MG63 (cell line): Measurements from ENCODE around the gene PRKG1. TPM values are rescaled to one million over a fixed set of nuclear protein-coding genes. Genes with fewer than 3 reads are reported as not detected.
"Not testable (repeated sequence)": the region's sequence is repeated elsewhere in the genome, so short reads cannot be mapped to it uniquely, and the experiment has no call there.

ENCODE experiments used
- DNase-seq: peaks from one replicate; pipeline ENCODE4 v3.0.0-alpha.2; 2020
- H3K27me3 ChIP-seq: fragments of 250-450 bp; sonication (Bioruptor Pico); 2 replicates; pipeline ENCODE4 v1.5.1; 2020; ENCODE audit warnings: mild to moderate bottlenecking, moderate library complexity
- H3K36me3 ChIP-seq: fragments of 250-450 bp; sonication (Bioruptor Pico); 2 replicates; pipeline ENCODE4 v1.5.1; 2020; ENCODE audit warnings: mild to moderate bottlenecking, moderate library complexity
- H3K4me3 ChIP-seq: fragments of 250-450 bp; sonication (Bioruptor Pico); 2 replicates; pipeline ENCODE4 v1.5.1; 2020; ENCODE audit warnings: mild to moderate bottlenecking, moderate library complexity
- H3K9me3 ChIP-seq: fragments of 250-450 bp; sonication (Bioruptor Pico); 2 replicates; pipeline ENCODE4 v1.5.1; 2020; ENCODE audit warnings: mild to moderate bottlenecking, moderate library complexity
- total RNA-seq: library from RNA; depleted of rRNA; stranded (reverse); fragments of >200 nt; shearing (Covaris generic); gene quantifications from 2 replicates; pipeline ENCODE4 v1.2.3, GENCODE V29; 2014; ENCODE audit warnings: low replicate concordance

PRKG1 gene
- total RNA-seq, 1 experiment from 2014 or later = 3.9 TPM

DNA sequence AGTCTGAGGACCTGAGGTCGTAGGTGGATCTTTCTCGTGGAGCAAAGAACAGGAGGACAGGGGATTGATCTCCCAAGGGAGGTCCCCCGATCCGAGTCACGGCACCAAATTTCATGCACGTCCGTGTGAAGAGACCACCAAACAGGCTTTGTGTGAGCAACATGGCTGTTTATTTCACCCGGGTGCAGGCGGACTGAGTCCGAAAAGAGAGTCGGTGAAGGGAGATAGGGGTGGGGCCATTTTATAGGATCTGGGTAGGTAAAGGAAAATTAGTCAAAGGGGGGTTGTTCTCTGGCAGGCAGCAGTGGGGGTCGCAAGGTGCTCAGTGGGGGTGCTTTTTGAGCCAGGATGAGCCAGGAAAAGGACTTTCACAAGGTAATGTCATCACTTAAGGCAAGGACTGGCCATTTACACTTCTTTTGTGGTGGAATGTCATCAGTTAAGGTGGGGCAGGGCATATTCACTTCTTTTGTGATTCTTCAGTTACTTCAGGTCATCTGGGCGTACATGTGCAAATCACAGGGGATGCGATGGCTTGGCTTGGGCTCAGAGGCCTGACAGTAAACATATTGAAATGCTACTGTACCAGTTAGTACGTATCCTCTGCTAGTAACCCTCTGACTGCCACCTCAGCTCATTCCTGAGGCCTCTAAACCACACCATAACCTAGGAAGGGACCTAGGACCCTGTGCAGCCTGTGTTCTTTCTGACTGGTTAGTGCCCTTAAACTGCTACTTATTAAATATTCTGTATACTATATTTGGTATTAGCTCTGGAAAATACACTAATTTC lies 964.9 kb downstream of the PRKG1 start:
- not testable (repeated sequence) for DNase-seq, H3K27me3 ChIP-seq, H3K4me3 ChIP-seq, H3K36me3 ChIP-seq, H3K9me3 ChIP-seq

DNA sequence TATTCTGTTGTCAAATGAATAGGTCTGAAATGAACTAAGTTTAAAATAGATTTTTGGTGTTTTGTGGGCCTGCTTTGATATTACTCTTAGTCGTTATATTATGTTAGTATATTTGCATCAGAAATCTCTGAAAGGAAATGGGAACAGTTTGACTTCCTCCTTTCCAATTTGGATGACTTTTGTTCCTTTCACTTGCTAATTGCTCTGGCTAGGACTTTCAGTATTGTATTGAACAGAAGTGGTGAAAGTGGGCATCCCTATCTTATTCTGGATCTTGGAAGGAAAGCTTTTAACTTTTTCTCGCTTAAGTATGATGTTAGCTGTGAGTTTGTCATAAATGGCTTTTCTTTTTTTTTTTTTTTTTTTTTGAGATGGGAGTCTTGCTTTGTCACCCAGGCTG lies 966.2 kb downstream of the PRKG1 start:
- Histone ChIP-seq H3K27me3 (no peaks in the 10 kb centered on the region), H3K9me3 (no peaks in the 10 kb centered on the region), H3K4me3 (no peak overlapping the region), H3K36me3 (no peaks in the 10 kb centered on the region)
- no peak for DNase-seq

DNA sequence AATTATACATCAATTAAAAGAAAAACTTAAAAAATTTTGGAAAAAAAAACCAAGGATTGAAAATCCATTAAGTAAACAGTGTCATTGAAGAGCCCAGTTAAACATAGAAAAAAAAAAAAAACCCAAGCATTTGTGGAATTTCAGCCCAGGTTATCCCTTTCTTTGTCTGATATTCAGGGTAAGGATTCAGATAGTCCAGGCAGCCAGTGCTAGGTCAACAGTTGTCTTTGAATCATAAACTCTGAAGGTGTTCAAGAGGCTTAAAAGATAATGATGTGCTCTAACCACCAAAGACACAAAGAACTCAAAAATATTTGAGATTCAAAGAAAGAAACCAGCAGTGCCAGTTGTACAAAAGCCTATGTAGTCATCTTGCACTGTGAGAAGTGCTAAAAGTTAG lies 969.5 kb downstream of the PRKG1 start:
- no peak for DNase-seq
- Histone ChIP-seq H3K9me3 (no peaks in the 10 kb centered on the region), H3K27me3 (no peaks in the 10 kb centered on the region), H3K36me3 (no peaks in the 10 kb centered on the region), H3K4me3 (no peak overlapping the region)

DNA sequence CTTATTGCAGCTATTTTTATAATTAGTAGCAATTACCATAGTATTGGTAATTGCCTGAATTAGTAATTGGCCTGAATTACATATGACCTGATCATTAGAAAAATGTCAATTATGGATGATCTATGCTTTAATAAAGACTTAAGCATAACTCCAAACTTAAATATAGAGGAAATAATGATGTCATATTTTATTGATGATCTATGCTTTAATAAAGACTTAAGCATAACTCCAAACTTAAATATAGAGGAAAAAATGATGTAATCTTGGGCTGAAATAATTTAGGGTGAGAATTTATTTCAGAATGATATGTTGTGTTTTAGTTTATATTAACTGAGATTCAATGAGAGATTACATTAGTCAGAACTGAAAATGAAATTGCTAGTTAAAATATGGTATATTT lies 973.8 kb downstream of the PRKG1 start:
- Histone ChIP-seq H3K27me3 (no peaks in the 10 kb centered on the region), H3K36me3 (no peaks in the 10 kb centered on the region), H3K4me3 (no peak overlapping the region), H3K9me3 (no peaks in the 10 kb centered on the region)
- no peak for DNase-seq

DNA sequence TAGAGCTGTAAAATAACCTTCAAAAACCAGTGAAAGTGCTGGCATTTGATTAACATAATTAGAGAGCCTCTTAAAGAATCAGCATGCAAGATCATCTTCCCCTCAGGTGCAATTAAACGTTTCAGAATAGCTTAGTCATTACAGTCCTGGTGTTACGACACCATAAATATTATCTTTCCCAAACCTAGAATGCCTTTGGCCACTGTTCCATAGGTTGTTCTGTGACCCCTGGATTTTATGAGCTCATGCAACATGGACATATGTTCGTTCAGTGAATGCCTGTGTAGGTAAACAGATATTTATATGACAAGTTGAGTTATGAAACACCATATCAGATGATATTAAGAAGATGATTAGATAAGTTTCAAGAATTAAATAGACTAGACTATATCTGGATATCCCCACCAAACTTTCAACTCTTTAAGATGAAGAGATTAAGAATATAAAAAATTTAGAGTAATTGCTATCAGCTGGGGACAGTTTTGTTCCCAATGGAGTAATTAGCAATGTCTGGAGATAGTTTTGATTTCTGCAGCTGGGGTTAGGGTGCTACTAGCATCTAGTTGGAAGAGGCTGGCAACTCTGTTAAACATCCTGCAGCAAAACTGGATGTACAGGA lies 976.3 kb downstream of the PRKG1 start:
- Histone ChIP-seq H3K4me3 (no peak overlapping the region), H3K36me3 (no peaks in the 10 kb centered on the region), H3K27me3 (no peaks in the 10 kb centered on the region), H3K9me3 (no peaks in the 10 kb centered on the region)
- no peak for DNase-seq

DNA sequence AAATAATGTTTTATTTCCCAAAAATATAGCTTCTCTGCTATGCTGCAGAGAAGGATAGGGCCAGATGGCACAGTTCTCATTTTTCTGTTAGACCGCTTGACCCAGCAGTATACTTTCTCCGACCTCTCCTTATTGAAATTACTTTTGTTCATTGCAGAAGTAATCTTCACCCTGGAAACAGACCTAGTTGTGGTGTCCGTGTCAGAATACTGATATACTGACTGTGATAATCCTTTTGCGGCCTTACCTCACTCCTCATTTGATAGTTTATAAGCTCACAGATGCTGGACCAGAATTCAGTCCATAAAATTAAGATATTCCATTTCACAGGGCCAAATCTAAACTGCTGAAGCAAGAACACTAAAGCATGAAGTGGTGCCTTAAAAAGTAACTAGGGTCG lies 979.2 kb downstream of the PRKG1 start:
- H3K36me3 ChIP-seq = no peaks in the 10 kb centered on the region
- H3K4me3 ChIP-seq = no peak overlapping the region
- no peaks in the 10 kb centered on the region for H3K9me3 ChIP-seq
- DNase-seq = no peak
- no peaks in the 10 kb centered on the region for H3K27me3 ChIP-seq

DNA sequence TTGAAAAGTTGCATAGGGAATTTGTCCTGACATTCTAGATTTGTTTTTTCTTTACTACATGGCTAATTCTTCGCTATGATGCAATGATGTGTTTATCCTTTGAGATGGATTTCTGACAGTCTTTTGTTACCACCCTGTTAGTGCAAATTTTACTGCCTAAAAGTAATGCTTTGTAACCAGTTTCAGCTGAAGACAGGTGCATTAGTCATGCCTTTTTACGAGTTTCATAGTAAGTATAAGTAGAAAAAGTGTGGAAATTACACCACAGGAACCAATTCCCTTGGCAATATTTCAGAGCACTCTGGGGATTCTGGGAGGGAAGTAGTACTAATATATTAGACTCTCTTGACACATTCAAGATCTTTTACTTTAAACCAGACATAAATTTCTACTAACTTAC lies 982.0 kb downstream of the PRKG1 start:
- H3K36me3 ChIP-seq = no peaks in the 10 kb centered on the region
- no peak for DNase-seq
- H3K4me3 ChIP-seq = no peak overlapping the region
- no peaks in the 10 kb centered on the region for H3K27me3 ChIP-seq
- H3K9me3 ChIP-seq = no peaks in the 10 kb centered on the region

DNA sequence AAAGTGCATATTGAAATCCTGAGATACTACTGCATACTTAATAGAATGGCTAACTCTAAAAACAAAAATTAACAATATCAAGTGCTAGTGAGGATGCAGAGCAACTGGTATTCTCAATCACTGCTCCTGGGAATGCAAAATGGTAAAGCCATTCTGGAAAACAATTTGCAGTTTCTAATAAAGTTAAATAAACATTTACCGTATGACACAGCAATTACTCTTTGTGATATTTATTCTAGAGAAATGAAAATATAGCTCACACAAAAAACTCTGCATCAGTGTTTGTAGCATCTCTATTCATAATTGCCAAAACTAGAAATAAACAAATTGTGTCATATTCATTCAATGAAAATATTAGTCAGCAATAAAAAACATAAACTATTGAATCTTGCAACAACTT lies 984.8 kb downstream of the PRKG1 start:
- Histone ChIP-seq H3K36me3 (no peaks in the 10 kb centered on the region), H3K9me3 (no peaks in the 10 kb centered on the region)

DNA sequence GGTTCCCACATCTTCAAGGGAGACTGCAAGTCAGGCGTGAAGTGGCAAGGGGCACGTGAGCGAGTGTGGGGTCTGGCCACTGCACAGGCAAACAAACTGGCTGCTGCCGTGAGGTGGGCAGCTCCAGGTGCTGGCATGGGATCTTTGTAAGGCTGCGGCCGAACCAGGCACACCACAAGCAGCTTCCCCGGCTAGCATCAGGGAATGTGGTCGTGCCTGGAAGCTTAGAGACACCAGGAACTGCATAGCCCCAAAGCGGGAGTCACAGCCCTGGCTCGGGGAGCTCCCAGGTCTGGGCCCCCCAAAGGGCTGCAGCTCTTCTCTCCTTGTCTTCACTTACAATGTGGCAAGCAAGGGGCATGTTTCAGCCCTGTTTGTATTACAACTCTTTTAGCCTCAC lies 988.9 kb downstream of the PRKG1 start:
- Histone ChIP-seq H3K4me3 (no peak overlapping the region), H3K9me3 (no peaks in the 10 kb centered on the region), H3K27me3 (no peaks in the 10 kb centered on the region), H3K36me3 (no peaks in the 10 kb centered on the region)
- no peak for DNase-seq

More for the DNA sequence above, 984.8 kb downstream of the PRKG1 start:
- DNase-seq = no peak
- Histone ChIP-seq H3K27me3 (no peaks in the 10 kb centered on the region), H3K4me3 (no peak overlapping the region)

DNA sequence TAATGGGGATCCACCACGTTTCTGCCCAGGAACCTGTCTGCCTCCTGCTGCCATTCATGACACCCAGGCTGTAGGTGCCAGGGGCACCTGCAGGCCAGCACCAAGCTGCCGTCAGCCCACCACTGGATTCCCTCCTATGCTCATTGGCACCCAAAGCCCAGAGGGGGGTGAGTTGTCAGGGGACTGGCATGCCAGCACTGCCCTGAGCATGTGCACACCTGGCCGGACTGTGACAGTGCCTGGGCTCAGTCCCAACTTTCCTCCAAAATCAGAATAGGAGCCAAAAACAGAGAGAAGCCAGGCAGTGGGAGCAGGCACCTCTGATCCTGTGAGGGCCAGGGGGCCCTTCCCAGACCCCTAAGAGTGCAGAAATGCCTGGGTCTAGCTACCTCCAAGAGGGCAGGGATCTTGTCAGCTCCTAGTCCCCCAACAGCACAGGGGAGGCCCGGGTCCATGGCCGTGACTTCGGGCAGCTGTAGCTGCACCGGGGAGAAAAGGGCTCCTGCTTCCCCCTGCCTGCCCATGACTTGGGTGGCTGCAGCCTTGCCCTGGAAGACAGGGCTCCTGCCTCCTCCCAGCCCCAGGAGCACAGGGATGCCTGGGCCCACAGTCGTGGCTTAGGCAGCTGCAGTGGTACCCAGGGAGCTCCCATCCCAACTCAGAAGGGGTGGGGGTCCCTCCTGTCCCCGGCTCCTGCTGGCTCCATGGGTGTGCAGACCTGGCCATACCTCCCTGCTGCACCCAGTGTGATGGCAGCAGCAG lies 990.0 kb downstream of the PRKG1 start:
- DNase-seq = no peak
- Histone ChIP-seq H3K27me3 (no peaks in the 10 kb centered on the region), H3K4me3 (no peak overlapping the region), H3K9me3 (no peaks in the 10 kb centered on the region), H3K36me3 (no peaks in the 10 kb centered on the region)

DNA sequence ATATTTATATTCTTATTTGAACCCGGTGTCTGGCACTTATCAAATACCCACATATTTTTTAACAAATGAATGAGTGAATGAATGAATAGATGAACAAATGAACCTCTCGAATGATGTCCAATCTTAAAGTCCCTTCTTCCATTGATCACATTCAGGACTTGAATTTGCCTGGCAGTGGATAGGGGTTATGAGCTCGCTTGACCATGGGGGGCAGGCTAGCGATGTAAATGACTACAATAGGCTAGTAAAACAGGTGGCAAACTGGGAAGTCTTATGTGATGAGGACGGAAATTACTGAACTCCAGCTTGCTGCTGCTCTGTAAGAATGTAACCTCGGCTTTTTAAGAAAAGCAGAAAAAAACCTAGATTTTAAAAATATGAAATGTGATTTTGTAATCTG lies 992.1 kb downstream of the PRKG1 start:
- H3K27me3 ChIP-seq = no peaks in the 10 kb centered on the region
- no peaks in the 10 kb centered on the region for H3K36me3 ChIP-seq
- no peak overlapping the region for H3K4me3 ChIP-seq
- no peaks in the 10 kb centered on the region for H3K9me3 ChIP-seq
- no peak for DNase-seq

DNA sequence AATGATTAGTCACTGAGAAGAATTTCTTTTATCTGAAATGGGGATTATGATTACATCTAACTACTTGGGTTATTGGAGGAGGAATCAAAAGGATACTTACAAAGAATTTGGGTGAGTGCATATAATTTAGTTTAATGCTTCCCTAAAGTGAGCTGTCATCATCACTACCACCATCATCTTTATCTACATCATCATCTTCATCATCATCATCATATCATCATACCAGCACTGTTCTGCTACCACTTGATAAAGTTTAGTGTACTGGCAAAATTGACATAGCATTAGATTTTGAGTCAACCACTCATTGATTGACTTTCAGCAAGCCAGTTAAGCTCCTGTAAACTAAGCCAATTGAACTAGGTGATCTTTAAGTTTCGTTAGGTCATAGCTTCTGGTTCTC lies 994.2 kb downstream of the PRKG1 start:
- DNase-seq = no peak
- Histone ChIP-seq H3K36me3 (no peaks in the 10 kb centered on the region), H3K27me3 (no peaks in the 10 kb centered on the region), H3K9me3 (no peaks in the 10 kb centered on the region), H3K4me3 (no peak overlapping the region)

DNA sequence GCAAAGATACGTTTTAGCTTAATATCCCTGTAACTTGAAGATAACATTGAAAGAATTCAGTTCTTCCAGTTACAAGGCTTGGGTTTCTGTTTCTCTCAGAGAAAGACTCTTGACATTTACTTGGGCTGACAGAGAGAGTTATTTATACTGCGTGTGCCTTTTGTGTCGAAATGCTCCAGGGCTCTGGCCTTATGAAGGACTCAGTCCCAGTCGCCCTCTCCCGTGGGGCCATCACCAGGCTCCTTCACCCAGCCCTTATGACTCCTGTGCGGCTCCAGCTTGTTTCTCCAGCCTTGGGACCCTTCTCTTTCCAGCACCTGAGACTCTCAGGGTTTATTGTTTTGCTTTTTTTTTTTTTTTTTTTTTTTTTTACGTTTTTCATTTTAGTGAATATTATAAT lies 997.5 kb downstream of the PRKG1 start:
- H3K36me3 ChIP-seq = no peaks in the 10 kb centered on the region
- no peaks in the 10 kb centered on the region for H3K9me3 ChIP-seq
- H3K27me3 ChIP-seq = no peaks in the 10 kb centered on the region
- DNase-seq = no peak
- no peak overlapping the region for H3K4me3 ChIP-seq

DNA sequence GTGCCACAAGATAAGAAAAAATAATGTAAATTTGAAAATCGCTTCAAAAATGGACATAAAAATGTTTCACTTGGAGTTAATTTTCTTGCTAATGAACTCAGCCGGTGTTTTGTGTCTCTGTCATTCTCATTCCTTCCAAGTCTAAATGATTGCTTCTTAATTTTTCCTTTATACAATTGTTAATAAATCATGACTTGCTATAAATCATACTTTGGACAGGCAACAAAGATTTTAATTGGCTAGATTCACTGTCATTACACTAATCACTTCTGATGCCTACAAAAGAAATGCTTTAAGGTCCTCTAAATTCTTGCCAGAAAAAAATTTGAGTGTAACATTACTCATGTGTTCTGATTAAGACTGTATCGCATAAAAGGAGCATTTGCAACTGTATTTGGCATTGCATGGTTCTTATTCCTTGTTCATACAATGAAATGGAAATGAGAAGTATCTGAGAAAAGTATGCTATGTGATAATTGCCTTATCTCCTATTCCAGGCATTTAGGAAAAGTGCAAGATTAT lies 1000.3 kb downstream of the PRKG1 start:
- Histone ChIP-seq H3K4me3 (no peak overlapping the region), H3K36me3 (no peaks in the 10 kb centered on the region), H3K27me3 (no peaks in the 10 kb centered on the region), H3K9me3 (no peaks in the 10 kb centered on the region)
- DNase-seq = no peak

DNA sequence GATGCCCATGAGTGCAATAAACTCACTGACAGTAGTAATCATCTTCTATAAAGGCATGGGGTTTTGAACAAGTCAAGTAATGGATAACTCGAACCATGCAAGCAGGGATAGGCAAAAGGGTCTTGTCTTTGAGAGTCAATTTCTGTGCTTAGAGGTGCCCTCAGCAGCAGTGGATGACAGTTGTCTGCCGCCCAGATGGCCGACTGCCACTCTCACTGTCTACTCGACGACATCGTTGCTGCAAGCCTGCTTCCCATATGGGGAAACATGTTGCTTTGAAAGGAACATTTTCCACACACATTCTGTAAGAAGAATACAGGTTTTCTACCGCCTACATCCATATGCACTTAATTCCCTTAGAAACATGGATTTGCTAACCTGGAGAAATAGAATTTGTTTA lies 1003.5 kb downstream of the PRKG1 start:
- Histone ChIP-seq H3K36me3 (no peaks in the 10 kb centered on the region), H3K9me3 (no peaks in the 10 kb centered on the region), H3K4me3 (no peak overlapping the region), H3K27me3 (no peaks in the 10 kb centered on the region)
- no peak for DNase-seq

DNA sequence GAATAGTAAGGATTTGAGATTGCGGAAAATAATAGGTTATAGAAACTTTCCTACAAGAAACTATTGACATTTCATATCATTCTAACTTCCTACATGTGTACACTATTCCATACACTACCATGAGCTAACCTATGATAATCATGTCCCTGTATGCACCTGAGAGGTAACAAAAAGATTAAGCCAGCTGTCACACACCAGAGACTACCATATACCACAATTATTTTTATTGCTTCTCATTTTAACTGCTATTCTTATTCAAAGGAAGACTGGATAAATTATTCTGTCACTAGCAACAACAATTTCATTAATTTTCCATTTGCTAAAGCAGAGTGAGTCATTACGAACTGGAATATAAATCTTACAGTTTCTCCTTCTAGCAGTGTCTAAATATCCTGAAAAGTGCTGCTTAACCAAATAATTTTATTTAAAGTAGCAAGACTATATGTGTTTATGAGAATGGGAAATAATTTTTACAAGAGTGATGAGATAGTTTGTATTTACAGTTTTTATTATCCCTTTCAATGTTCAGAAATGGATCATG lies 1004.2 kb downstream of the PRKG1 start:
- Histone ChIP-seq H3K27me3 (no peaks in the 10 kb centered on the region), H3K36me3 (no peaks in the 10 kb centered on the region), H3K4me3 (no peak overlapping the region), H3K9me3 (no peaks in the 10 kb centered on the region)
- no peak for DNase-seq

DNA sequence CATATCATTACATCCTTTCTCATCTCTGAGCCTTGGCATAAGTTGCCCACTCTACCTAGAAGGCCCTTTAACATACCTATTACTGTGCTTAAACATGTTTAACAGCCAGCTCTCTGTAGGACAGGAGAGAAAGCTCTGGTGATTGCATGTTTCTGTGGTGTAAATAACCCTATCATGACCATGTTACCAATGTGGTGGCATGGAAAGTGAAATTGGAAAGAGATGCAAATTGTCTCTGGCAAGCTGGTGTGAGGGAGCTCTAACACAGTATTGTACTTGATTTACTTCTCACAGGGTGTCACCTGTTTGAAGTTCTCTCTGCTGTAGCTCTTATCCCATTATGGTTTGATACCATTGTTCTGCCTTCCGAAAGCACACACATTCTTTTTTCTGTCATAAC lies 1008.0 kb downstream of the PRKG1 start:
- Histone ChIP-seq H3K36me3 (no peaks in the 10 kb centered on the region), H3K27me3 (no peaks in the 10 kb centered on the region), H3K9me3 (no peaks in the 10 kb centered on the region), H3K4me3 (no peak overlapping the region)
- DNase-seq = no peak
